Mucosa of rectum (tissue), 2 donors: ENCODE data around the gene ZNF219.

Experiments
- H3K27ac ChIP-seq, 2 donors: one replicate each; pipeline ENCODE4 v1.7.0; 2013; ENCODE audit warnings: inconsistent platforms in 2 of 2, low read depth in 2 of 2, low read length in 2 of 2
- H3K27me3 ChIP-seq, 2 donors: one replicate each; pipeline ENCODE4 v1.7.0; 2013; ENCODE audit warnings: low read length in 2 of 2; ENCODE audit not compliant: control insufficient read depth in 2 of 2, insufficient read depth in 2 of 2
- H3K36me3 ChIP-seq, 2 donors: one replicate each; pipeline ENCODE4 v1.7.0; 2013; ENCODE audit warnings: low read length in 2 of 2; ENCODE audit not compliant: control insufficient read depth in 2 of 2, insufficient read depth in 2 of 2
- H3K4me1 ChIP-seq, 2 donors: one replicate each; pipeline ENCODE4 v1.7.0; 2013; ENCODE audit warnings: low read length in 2 of 2, mild to moderate bottlenecking in 1 of 2; ENCODE audit not compliant: control insufficient read depth in 2 of 2, insufficient read depth in 2 of 2
- H3K4me3 ChIP-seq, 2 donors: one replicate each; pipeline ENCODE4 v1.7.0; 2013; ENCODE audit warnings: low read length in 2 of 2
- H3K9ac ChIP-seq, 2 donors: one replicate each; pipeline ENCODE4 v1.7.0; 2013; ENCODE audit warnings: low read length in 2 of 2, low read depth in 1 of 2, mild to moderate bottlenecking in 1 of 2
- H3K9me3 ChIP-seq, 2 donors: one replicate each; pipeline ENCODE4 v1.7.0; 2013; ENCODE audit warnings: low read length in 2 of 2; ENCODE audit not compliant: control insufficient read depth in 2 of 2
- donor health status: healthy.
- donor health status: Normal muscosa, but diverticular disease.

The ZNF219 gene

GRCh38 chr14:21095430-21096205 is 2.8 kb downstream of the ZNF219 start:
- peaks cover 20 to 26% of the 10 kb centered on the region in 2 donors for H3K4me1 ChIP-seq
- no peak overlapping the region for H3K27ac ChIP-seq
- H3K9ac ChIP-seq, result no peak overlapping the region
- no peaks in the 10 kb centered on the region for H3K27me3 ChIP-seq
- no peaks in the 10 kb centered on the region for H3K9me3 ChIP-seq
- peaks cover 7 to 10% of the 10 kb centered on the region in 2 donors for H3K36me3 ChIP-seq
- no peak overlapping the region for H3K4me3 ChIP-seq

GRCh38 chr14:21093769-21094681 is 4.4 kb downstream of the ZNF219 start:
- Histone ChIP-seq H3K36me3 (peaks cover 12 to 13% of the 10 kb centered on the region in 2 donors), H3K4me1 (peaks cover 16 to 26% of the 10 kb centered on the region in 2 donors), H3K27me3 (no peaks in the 10 kb centered on the region), H3K4me3 (no peak overlapping the region), H3K9ac (no peak overlapping the region), H3K27ac (no peak overlapping the region), H3K9me3 (no peaks in the 10 kb centered on the region)

- Histone ChIP-seq H3K4me3 (no peak overlapping the region), H3K36me3 (peaks cover 14 to 19% of the 10 kb centered on the region in 2 donors), H3K9ac (no peak overlapping the region), H3K27ac (no peak overlapping the region), H3K9me3 (no peaks in the 10 kb centered on the region), H3K4me1 (peaks cover 13 to 26% of the 10 kb centered on the region in 2 donors), H3K27me3 (no peaks in the 10 kb centered on the region)
These were observed 5.4 kb downstream of the ZNF219 start for GRCh38 chr14:21093018-21093417.

- no peak overlapping the region for H3K9ac ChIP-seq
These were observed 6.0 kb downstream of the ZNF219 start for GRCh38 chr14:21092273-21093011.

GRCh38 chr14:21091821-21092272 is 6.6 kb downstream of the ZNF219 start:
- H3K4me1 ChIP-seq, result peaks cover 6 to 22% of the 10 kb centered on the region in 2 donors
- no peaks in the 10 kb centered on the region for H3K27me3 ChIP-seq
- H3K9ac ChIP-seq, result no peak overlapping the region
- H3K9me3 ChIP-seq, result no peaks in the 10 kb centered on the region
- H3K27ac ChIP-seq, result peak overlapping the region in 1 of 2 donors; percentile 9
- no peak overlapping the region for H3K4me3 ChIP-seq
- peaks cover 15 to 26% of the 10 kb centered on the region in 2 donors for H3K36me3 ChIP-seq

More at GRCh38 chr14:21092273-21093011, 6.0 kb downstream of the ZNF219 start:
- peaks cover 14 to 23% of the 10 kb centered on the region in 2 donors for H3K36me3 ChIP-seq
- no peaks in the 10 kb centered on the region for H3K9me3 ChIP-seq
- H3K27me3 ChIP-seq, result no peaks in the 10 kb centered on the region
- H3K4me1 ChIP-seq, result peaks cover 12 to 26% of the 10 kb centered on the region in 2 donors
- peak overlapping the region in 1 of 2 donors; percentile 9 for H3K27ac ChIP-seq
- H3K4me3 ChIP-seq, result no peak overlapping the region

GRCh38 chr14:21090940-21091663 is 7.4 kb downstream of the ZNF219 start:
- no peak overlapping the region for H3K4me3 ChIP-seq
- peaks cover 21 to 33% of the 10 kb centered on the region in 2 donors for H3K36me3 ChIP-seq
- peaks cover 6 to 22% of the 10 kb centered on the region in 2 donors for H3K4me1 ChIP-seq
- no peak overlapping the region for H3K27ac ChIP-seq
- no peaks in the 10 kb centered on the region for H3K27me3 ChIP-seq
- H3K9me3 ChIP-seq, result no peaks in the 10 kb centered on the region
- H3K9ac ChIP-seq, result no peak overlapping the region

GRCh38 chr14:21090194-21090939 is 8.1 kb downstream of the ZNF219 start:
- Histone ChIP-seq H3K36me3 (peaks cover 27 to 39% of the 10 kb centered on the region in 2 donors), H3K27me3 (no peaks in the 10 kb centered on the region), H3K9me3 (no peaks in the 10 kb centered on the region), H3K4me3 (no peak overlapping the region), H3K27ac (peak overlapping the region in 1 of 2 donors; percentile 58), H3K9ac (no peak overlapping the region), H3K4me1 (peaks cover 6 to 22% of the 10 kb centered on the region in 2 donors)

GRCh38 chr14:21089877-21090193 is 8.6 kb downstream of the ZNF219 start:
- peaks cover 6 to 22% of the 10 kb centered on the region in 2 donors for H3K4me1 ChIP-seq
- peak overlapping the region; percentile 40 to 58 for H3K27ac ChIP-seq
- no peaks in the 10 kb centered on the region for H3K27me3 ChIP-seq
- H3K36me3 ChIP-seq, result peaks cover 31 to 42% of the 10 kb centered on the region in 2 donors
- peak overlapping the region in 1 of 2 donors; percentile 14 for H3K9ac ChIP-seq
- no peaks in the 10 kb centered on the region for H3K9me3 ChIP-seq
- no peak overlapping the region for H3K4me3 ChIP-seq

GRCh38 chr14:21089271-21089670 is 9.2 kb downstream of the ZNF219 start:
- Histone ChIP-seq H3K4me1 (peaks cover 6 to 21% of the 10 kb centered on the region in 2 donors), H3K9ac (no peak overlapping the region), H3K9me3 (no peaks in the 10 kb centered on the region), H3K27ac (peak overlapping the region; percentile 40 to 58), H3K4me3 (no peak overlapping the region), H3K27me3 (no peaks in the 10 kb centered on the region), H3K36me3 (peaks cover 36 to 48% of the 10 kb centered on the region in 2 donors)
